Measurements from ENCODE around the gene PATL1.

GRCh38 chr11:59708537-59708936 lies 39.7 kb upstream of the PATL1 start:
- TF ChIP-seq ZC3H10 (CRISPR knock-in tag; IDR thresholded peaks at IDR 0.05), result no peak
- no peak for TF ChIP-seq ZNF8 (CRISPR knock-in tag; IDR thresholded peaks at IDR 0.05)
- no peak for TF ChIP-seq PATZ1 (CRISPR knock-in tag; IDR thresholded peaks at IDR 0.05; ENCODE audit: borderline replicate concordance)
- TF ChIP-seq TSHZ2 (CRISPR knock-in tag; IDR thresholded peaks at IDR 0.05), result no peak
- TF ChIP-seq GLIS3 (CRISPR knock-in tag; IDR thresholded peaks at IDR 0.05), result no peak
